Measurements from ENCODE around the gene C4A. TPM values are rescaled to one million over a fixed set of nuclear protein-coding genes. Genes with fewer than 3 reads are reported as not detected.

C4A gene
- polyA plus RNA-seq, 1 experiment = 7.5 TPM

GRCh38 chr6:31949926-31950548 lies 31.8 kb upstream of the C4A start:
- TF ChIP-seq, protein P1, sequence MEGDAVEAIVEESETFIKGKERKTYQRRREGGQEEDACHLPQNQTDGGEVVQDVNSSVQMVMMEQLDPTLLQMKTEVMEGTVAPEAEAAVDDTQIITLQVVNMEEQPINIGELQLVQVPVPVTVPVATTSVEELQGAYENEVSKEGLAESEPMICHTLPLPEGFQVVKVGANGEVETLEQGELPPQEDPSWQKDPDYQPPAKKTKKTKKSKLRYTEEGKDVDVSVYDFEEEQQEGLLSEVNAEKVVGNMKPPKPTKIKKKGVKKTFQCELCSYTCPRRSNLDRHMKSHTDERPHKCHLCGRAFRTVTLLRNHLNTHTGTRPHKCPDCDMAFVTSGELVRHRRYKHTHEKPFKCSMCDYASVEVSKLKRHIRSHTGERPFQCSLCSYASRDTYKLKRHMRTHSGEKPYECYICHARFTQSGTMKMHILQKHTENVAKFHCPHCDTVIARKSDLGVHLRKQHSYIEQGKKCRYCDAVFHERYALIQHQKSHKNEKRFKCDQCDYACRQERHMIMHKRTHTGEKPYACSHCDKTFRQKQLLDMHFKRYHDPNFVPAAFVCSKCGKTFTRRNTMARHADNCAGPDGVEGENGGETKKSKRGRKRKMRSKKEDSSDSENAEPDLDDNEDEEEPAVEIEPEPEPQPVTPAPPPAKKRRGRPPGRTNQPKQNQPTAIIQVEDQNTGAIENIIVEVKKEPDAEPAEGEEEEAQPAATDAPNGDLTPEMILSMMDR (IDR thresholded peaks at IDR 0.05; ENCODE audit: low read depth, low read length) = no peak
- Histone ChIP-seq H3K27ac (ENCODE audit: low read depth, low read length) (no peak overlapping the region), H3K27me3 (ENCODE audit: control insufficient read depth, insufficient read depth, low read length) (no peaks in the 10 kb centered on the region), H3K4me3 (ENCODE audit: low read depth, low read length) (no peak overlapping the region), H3K9me3 (ENCODE audit: control insufficient read depth, insufficient read depth, low read length) (no peaks in the 10 kb centered on the region; the same call in 1 of the 2 replicates)
- POLR2A ChIA-PET = interaction anchor here (1.0 kb wide), 1 partner anchor 12 kb away, joined by 3 read pairs; no protein-coding TSS in a partner anchor
- CTCF ChIA-PET = interaction anchor here (1.0 to 3.3 kb wide), 3 partner anchors 9 to 53 kb away, joined by 3 to 44 read pairs (median 4); partner anchors contain the start of genes EHMT2, NELFE and SKIC2
- DNase-seq (ENCODE audit: low read depth, low spot score) = no peak

DNA sequence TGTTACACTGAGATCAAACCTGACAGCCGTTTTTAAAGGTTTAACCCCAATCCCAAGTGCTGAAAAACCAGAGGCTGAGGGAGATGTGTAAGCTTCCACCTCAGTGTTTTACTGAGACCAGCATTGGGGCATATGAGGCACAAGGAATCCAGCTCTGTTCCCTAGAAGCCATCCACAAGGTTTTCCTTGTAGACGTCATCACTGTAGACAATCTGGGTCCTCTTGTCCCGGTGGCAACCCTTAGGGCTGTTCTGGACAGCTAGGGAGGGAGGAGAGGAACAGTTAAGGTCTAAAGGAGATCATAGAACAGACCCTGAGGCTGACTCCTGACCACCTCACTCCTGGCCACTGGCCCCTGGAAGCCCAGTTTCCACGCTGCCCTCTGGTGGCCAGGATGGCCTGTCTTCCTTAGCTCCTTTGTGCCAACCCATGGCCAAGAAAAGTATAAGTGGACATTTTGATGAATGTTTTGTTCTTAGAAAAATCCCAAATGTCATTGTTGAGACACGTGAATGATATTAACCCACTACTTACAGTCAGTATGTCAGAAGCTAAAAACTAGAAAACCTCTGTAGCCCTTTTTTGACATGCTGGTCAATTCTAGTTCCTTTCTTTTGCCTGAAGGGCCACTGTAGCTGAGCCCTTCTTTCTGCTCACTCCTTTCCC lies 29.6 kb upstream of the C4A start:
- H3K9me3 ChIP-seq (ENCODE audit: control insufficient read depth, insufficient read depth, low read length) = no peaks in the 10 kb centered on the region; the same call in 1 of the 2 replicates
- peak; percentile 30 for DNase-seq (ENCODE audit: low read depth, low spot score)
- ChIA-PET POLR2A (interaction anchor here (0.8 to 1.3 kb wide), 3 partner anchors 20 to 55 kb away, joined by 3 to 5 read pairs (median 3); partner anchors contain the start of genes DXO and EHMT2), CTCF (interaction anchor here (0.5 to 3.3 kb wide), 30 partner anchors 9 to 364 kb away, joined by 3 to 44 read pairs (median 5); partner anchors contain the start of genes DDAH2, DXO, EHMT2 and GPANK1)
- no peaks in the 10 kb centered on the region for H3K27me3 ChIP-seq (ENCODE audit: control insufficient read depth, insufficient read depth, low read length)
- H3K4me3 ChIP-seq (ENCODE audit: low read depth, low read length) = no peak overlapping the region
- TF ChIP-seq, protein P1 (IDR thresholded peaks at IDR 0.05; ENCODE audit: low read depth, low read length) = peak; percentile 87
- H3K27ac ChIP-seq (ENCODE audit: low read depth, low read length) = no peak overlapping the region

DNA sequence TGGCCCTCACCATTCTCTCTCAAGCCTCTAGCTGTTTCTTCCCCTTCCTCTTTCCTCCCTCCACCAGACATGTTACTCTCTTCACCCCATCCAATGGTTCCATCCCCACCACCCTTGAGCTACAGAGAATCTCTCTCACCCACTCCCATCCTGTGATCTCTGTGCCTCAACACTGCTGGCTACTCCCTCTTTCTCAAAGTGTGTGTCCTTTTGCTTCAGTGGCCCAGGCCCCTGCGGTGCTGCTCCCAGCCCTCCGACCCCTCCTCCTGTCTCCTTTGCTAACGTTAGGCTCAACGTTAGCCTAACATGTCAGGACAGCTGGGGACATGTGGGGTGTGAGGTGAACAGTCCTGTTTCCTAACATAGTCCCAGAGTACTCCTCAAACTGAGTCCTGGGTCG lies 29.0 kb upstream of the C4A start:
- no peak overlapping the region for H3K27ac ChIP-seq (ENCODE audit: low read depth, low read length)
- DNase-seq (ENCODE audit: low read depth, low spot score) = no peak
- POLR2A ChIA-PET = interaction anchor here (0.6 to 1.3 kb wide), 4 partner anchors 19 to 117 kb away, joined by 3 to 5 read pairs (median 3); partner anchors contain the start of genes DXO and EHMT2
- CTCF ChIA-PET = interaction anchor here (0.5 to 3.3 kb wide), 27 partner anchors 9 to 364 kb away, joined by 3 to 44 read pairs (median 5); partner anchors contain the start of genes DXO, EHMT2, GPANK1 and LY6G5C
- no peak overlapping the region for H3K4me3 ChIP-seq (ENCODE audit: low read depth, low read length)
- no peaks in the 10 kb centered on the region for H3K9me3 ChIP-seq (ENCODE audit: control insufficient read depth, insufficient read depth, low read length)
- no peaks in the 10 kb centered on the region for H3K27me3 ChIP-seq (ENCODE audit: control insufficient read depth, insufficient read depth, low read length)
- TF ChIP-seq, protein P1 (IDR thresholded peaks at IDR 0.05; ENCODE audit: low read depth, low read length) = no peak

DNA sequence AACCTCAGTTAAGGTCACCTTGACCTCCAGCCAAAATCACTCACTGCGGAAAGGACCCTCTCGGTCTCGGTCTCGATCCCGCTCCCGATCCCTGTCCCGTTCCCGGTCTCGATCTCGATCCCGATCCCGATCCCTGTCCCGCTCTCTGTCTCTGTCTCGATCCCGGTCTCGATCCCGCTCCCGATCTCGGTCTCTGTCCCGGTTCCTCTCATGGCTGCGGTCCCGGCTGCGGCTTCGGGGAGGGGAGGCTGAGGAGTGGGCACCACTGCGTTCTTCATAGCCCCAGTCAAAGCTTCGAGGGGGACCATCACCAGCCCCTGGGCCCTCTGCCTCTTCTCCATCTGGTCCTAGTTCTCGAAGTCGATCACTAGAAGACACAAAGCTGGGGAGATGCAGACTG lies 27.3 kb upstream of the C4A start:
- CTCF ChIA-PET = no interaction called here
- TF ChIP-seq, protein P1 (IDR thresholded peaks at IDR 0.05; ENCODE audit: low read depth, low read length) = no peak
- no peaks in the 10 kb centered on the region for H3K27me3 ChIP-seq (ENCODE audit: control insufficient read depth, insufficient read depth, low read length)
- H3K9me3 ChIP-seq (ENCODE audit: control insufficient read depth, insufficient read depth, low read length) = no peaks in the 10 kb centered on the region
- POLR2A ChIA-PET = no interaction called here
- H3K4me3 ChIP-seq (ENCODE audit: low read depth, low read length) = no peak overlapping the region
- no peak overlapping the region for H3K27ac ChIP-seq (ENCODE audit: low read depth, low read length)
- no peak for DNase-seq (ENCODE audit: low read depth, low spot score)

GRCh38 chr6:31956796-31957195 lies 25.1 kb upstream of the C4A start:
- Histone ChIP-seq H3K27ac (ENCODE audit: low read depth, low read length) (no peak overlapping the region), H3K4me3 (ENCODE audit: low read depth, low read length) (no peak overlapping the region), H3K27me3 (ENCODE audit: control insufficient read depth, insufficient read depth, low read length) (no peaks in the 10 kb centered on the region), H3K9me3 (ENCODE audit: control insufficient read depth, insufficient read depth, low read length) (no peaks in the 10 kb centered on the region)
- CTCF ChIA-PET = no interaction called here
- no peak for DNase-seq (ENCODE audit: low read depth, low spot score)
- TF ChIP-seq, protein P1 (IDR thresholded peaks at IDR 0.05; ENCODE audit: low read depth, low read length) = no peak
- POLR2A ChIA-PET = no interaction called here

All from AG04450 (cell line).